GM12864 (cell line): Measurements from ENCODE around the gene GALNT16.

Experiments used
- DNase-seq: peaks from one replicate; pipeline ENCODE4 v3.0.0-alpha.2; 2011; ENCODE audit warnings: low read depth
- H3K4me3 ChIP-seq: 2 replicates; pipeline ENCODE4 v1.5.1; 2011; ENCODE audit warnings: mild to moderate bottlenecking, low read depth, low read length, control low read depth
- TF ChIP-seq, protein P1 (sequence below): IDR thresholded peaks from 2 replicates; pipeline ENCODE4 v1.5.1; 2011; ENCODE audit warnings: low read depth, mild to moderate bottlenecking, moderate library complexity, low read length, control low read depth, inconsistent platforms; ENCODE audit errors: missing control alignments

The GALNT16 gene

DNA sequence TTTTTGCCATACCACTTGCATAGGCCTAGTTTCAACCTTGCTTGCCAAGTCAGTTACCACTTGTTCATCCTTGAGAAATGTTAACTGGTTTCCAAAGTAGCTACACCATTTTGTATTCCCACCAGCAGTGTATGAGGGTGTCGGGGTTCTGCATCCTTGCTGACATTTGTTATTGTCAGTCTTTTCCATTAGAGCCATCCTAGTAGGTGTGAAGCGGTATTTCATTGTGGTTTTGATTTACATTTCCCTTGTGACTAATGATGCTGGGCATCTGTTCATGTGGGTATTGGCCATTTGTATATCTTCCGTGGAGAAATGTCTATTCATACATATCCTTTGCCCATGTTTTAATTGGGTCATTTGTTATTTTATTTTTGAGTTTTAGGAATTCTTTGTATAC, 27.6 kb upstream of the GALNT16 start:
- H3K4me3 ChIP-seq = no peak overlapping the region
- no peak for DNase-seq
- TF ChIP-seq, protein P1, sequence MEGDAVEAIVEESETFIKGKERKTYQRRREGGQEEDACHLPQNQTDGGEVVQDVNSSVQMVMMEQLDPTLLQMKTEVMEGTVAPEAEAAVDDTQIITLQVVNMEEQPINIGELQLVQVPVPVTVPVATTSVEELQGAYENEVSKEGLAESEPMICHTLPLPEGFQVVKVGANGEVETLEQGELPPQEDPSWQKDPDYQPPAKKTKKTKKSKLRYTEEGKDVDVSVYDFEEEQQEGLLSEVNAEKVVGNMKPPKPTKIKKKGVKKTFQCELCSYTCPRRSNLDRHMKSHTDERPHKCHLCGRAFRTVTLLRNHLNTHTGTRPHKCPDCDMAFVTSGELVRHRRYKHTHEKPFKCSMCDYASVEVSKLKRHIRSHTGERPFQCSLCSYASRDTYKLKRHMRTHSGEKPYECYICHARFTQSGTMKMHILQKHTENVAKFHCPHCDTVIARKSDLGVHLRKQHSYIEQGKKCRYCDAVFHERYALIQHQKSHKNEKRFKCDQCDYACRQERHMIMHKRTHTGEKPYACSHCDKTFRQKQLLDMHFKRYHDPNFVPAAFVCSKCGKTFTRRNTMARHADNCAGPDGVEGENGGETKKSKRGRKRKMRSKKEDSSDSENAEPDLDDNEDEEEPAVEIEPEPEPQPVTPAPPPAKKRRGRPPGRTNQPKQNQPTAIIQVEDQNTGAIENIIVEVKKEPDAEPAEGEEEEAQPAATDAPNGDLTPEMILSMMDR = no peak

DNA sequence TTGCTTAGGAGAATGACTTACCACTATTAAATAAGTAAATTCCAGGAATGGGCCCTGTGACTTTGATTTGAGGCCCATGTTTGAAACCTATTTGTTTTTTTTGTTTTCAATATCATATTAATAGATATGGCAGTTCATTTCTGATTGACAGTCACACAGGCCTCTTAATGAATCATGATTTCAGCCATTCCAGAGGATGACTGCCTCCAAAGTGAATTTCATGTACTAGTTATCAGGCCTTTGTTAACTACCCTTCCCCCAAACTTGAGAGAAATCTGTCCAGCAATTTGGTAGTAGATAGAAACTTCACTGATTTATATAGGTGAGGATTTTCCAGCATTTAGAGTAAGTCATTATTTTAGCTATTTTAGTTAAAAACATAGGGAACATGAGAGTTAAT, 25.9 kb upstream of the GALNT16 start:
- no peak for DNase-seq
- TF ChIP-seq, protein P1 = no peak
- H3K4me3 ChIP-seq = no peak overlapping the region

DNA sequence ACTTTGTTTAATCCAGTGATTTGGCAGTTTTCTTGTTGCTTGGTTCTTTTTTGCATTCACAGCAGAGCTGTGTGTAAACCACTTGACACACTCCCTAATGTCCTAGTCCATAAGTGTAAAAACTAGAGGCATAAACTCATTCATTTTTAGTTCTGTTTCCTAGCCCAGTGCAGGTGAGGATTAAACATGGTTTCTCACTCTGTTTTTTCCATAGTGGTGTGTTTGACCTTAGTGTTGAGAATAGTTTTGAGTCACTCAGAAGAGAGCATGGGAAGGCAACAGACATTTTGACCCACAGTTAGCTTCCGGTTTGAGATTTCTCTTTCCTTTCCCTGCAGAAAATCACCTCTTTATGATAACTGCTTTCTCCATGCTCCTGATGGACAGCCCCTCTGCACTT, 24.2 kb upstream of the GALNT16 start:
- no peak for DNase-seq
- H3K4me3 ChIP-seq = no peak overlapping the region
- TF ChIP-seq, protein P1 = no peak

DNA sequence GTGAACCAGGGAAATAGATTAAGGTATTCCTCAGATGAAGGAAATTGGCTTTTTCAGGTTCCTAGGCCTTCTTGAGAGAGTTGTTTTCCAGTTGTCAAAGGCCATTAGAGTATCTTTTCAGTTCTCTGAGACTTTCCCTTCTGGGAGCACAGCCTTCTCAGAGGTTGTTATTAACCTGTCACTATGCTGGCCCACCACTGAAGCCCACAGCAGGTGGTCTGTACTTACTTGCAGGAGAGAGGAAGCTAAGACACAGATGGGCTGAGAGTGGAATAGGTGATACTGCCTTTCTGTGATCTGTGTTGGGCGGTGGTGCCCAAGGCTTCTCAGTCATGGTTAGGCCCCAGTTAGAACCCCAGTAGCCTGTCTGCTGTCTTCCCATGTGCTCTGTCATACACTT, 22.8 kb upstream of the GALNT16 start:
- no peak for DNase-seq
- no peak overlapping the region for H3K4me3 ChIP-seq
- TF ChIP-seq, protein P1 = no peak

DNA sequence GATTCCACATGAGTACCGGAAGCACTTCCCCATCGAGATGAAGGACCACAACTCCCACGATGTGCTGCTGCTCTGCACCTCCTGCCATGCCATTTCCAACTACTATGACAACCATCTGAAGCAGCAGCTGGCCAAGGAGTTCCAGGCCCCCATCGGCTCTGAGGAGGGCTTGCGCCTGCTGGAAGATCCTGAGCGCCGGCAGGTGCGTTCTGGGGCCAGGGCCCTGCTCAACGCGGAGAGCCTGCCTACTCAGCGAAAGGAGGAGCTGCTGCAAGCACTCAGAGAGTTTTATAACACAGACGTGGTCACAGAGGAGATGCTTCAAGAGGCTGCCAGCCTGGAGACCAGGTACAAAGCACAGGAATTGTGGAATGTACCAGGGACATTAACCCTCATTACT, 22.4 kb upstream of the GALNT16 start:
- TF ChIP-seq, protein P1 = no peak
- DNase-seq = no peak
- no peak overlapping the region for H3K4me3 ChIP-seq

DNA sequence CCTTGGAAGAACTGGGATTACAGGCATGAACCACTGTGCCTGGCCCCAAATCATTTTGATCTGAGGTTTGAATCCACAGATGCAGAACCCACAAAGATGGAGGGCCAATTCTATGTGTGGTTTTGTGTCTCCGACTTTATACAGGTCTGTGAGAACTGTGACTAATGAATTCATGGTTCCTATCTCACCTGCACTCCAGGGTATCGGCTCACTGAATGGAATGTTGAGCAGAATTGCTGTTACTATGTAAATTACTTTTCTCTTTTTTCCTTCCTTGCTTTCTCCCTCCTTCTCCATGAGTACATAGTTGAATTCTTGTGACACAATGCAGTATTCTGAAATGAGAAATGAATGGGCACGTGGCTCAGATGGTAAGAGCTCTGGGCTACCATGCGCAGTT, 21.1 kb upstream of the GALNT16 start:
- DNase-seq = no peak
- TF ChIP-seq, protein P1 = no peak
- no peak overlapping the region for H3K4me3 ChIP-seq

DNA sequence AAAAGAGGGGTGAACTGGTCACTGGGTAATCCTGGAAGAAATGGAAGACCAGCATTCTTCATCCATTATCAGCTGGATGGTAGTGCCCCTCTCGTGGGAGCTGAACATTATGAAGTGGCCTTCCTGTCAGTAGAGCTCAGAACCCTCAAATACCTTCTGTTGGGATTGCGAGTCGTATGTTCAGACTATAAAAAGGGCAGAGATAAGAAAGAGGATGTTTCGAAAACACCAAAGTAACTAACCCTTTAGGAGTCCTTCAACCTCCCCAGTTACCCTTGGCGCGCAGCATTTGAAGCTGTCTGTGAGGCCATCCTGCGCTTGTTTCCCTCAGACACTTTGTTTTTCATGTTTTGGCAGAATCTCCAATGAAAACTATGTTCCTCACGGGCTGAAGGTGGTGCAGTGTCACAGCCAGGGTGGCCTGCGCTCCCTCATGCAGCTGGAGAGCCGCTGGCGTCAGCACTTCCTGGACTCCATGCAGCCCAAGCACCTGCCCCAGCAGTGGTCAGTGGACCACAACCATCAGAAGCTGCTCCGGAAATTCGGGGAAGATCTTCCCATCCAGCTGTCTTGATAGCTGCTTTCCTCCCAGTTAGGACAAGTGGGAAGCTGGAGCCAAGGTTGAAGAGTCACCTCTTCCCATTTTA, 19.3 kb upstream of the GALNT16 start:
- TF ChIP-seq, protein P1 = no peak
- no peak overlapping the region for H3K4me3 ChIP-seq
- no peak for DNase-seq
